H1 (cell line): ENCODE results near the gene TSPAN4. TPM values are rescaled to one million over a fixed set of nuclear protein-coding genes. Genes with fewer than 3 reads are reported as not detected.
A peak's percentile ranks its signal among the peaks of the same experiment; 100 is the strongest.

Source experiments
- CTCF ChIA-PET: fragments of 300-600 bp; sonication (Branson Sonifier 250); formaldehyde crosslinking; loops from one replicate; lab custom pipeline; 2021; ENCODE audit not compliant: partially characterized antibody; lab: Charles Lee
- POLR2A ChIA-PET: fragments of 300-600 bp; sonication (Branson Sonifier 250); formaldehyde crosslinking; loops from one replicate; lab custom pipeline; 2021; ENCODE audit warnings: inconsistent platforms; ENCODE audit not compliant: partially characterized antibody; lab: Charles Lee
- DNase-seq, 2 experiments: peaks; one replicate each; pipeline versions ENCODE4 v3.0.0 to v3.0.0-alpha.2; 2010 to 2022; ENCODE audit warnings: low spot score in 2 of 2, low read depth in 1 of 2, mixed read lengths in 1 of 2
- FAIRE-seq: peaks from 2 replicates; lab custom pipeline; 2011; peaks lifted over from hg19 to GRCh38; lab: Jason Lieb, UNC
- H2AFZ ChIP-seq: 2 replicates; pipeline ENCODE4 v1.8.1; 2012; ENCODE audit warnings: low read length, inconsistent platforms
- H2AK5ac ChIP-seq: 2 replicates; pipeline ENCODE4 v1.6.1; 2013; ENCODE audit warnings: low read depth, low read length
- H2BK120ac ChIP-seq: replicated peaks from 2 replicates; pipeline ENCODE3; 2013; ENCODE audit warnings: low read depth, low read length, inconsistent platforms
- H2BK12ac ChIP-seq: 2 replicates; pipeline ENCODE4 v1.6.1; 2013; ENCODE audit warnings: low read depth, low read length
- H2BK15ac ChIP-seq: 2 replicates; pipeline ENCODE4 v1.6.1; 2013; ENCODE audit warnings: low read length
- H2BK20ac ChIP-seq: 2 replicates; pipeline ENCODE4 v1.6.1; 2013; ENCODE audit warnings: low read length
- H2BK5ac ChIP-seq: 2 replicates; pipeline ENCODE4 v1.6.1; 2013; ENCODE audit warnings: low read depth, low read length
- H3K14ac ChIP-seq: 2 replicates; pipeline ENCODE4 v1.6.1; 2013; ENCODE audit warnings: inconsistent platforms; ENCODE audit not compliant: insufficient read length
- H3K18ac ChIP-seq: 2 replicates; pipeline ENCODE4 v1.6.1; 2013; ENCODE audit warnings: low read length; ENCODE audit errors: extremely low read depth
- H3K23ac ChIP-seq: 2 replicates; pipeline ENCODE4 v1.6.1; 2013; ENCODE audit warnings: inconsistent platforms; ENCODE audit not compliant: insufficient read length
- H3K23me2 ChIP-seq: 2 replicates; pipeline ENCODE4 v1.6.1; 2013; ENCODE audit warnings: low read depth, low read length
- H3K27ac ChIP-seq: 2 replicates; pipeline ENCODE4 v1.6.1; 2011; ENCODE audit warnings: low read depth, low read length, inconsistent platforms
- H3K27me3 ChIP-seq, 4 experiments: replicated peaks in 1 of 4; 1 replicate in 1 of 4; 2 replicates in 3 of 4; pipeline versions ENCODE4 v1.6.1 to v1.8.1; 2011 to 2013; ENCODE audit warnings: low read length in 3 of 4, mild to moderate bottlenecking in 3 of 4, inconsistent platforms in 2 of 4, mixed read lengths in 2 of 4, moderate library complexity in 1 of 4; ENCODE audit not compliant: control insufficient read depth in 3 of 4, insufficient read depth in 3 of 4; ENCODE audit errors: extremely low read depth in 1 of 4
- H3K36me3 ChIP-seq, 4 experiments: 2 replicates each; pipeline versions ENCODE4 v1.6.1 to v1.8.1; 2011 to 2013; ENCODE audit warnings: mild to moderate bottlenecking in 4 of 4, low read length in 3 of 4, moderate library complexity in 2 of 4, control low read depth in 1 of 4, inconsistent platforms in 1 of 4; ENCODE audit not compliant: insufficient read depth in 4 of 4, control insufficient read depth in 2 of 4
- H3K4ac ChIP-seq: replicated peaks from 2 replicates; pipeline ENCODE3; 2013; ENCODE audit warnings: low read length, low read depth, mixed read lengths, inconsistent platforms; ENCODE audit not compliant: insufficient read length
- H3K4me1 ChIP-seq, 4 experiments: replicated peaks in 1 of 4; 1 replicate in 1 of 4; 2 replicates in 3 of 4; pipeline versions ENCODE4 v1.6.1 to v1.8.1; 2011 to 2013; ENCODE audit warnings: low read length in 3 of 4, inconsistent platforms in 2 of 4, mixed read lengths in 1 of 4; ENCODE audit not compliant: insufficient read depth in 4 of 4, control insufficient read depth in 3 of 4
- H3K4me2 ChIP-seq, 2 experiments: 2 replicates each; pipeline versions ENCODE4 v1.6.1 to v1.8.1; 2011 to 2013; ENCODE audit warnings: low read depth in 2 of 2, low read length in 2 of 2, control low read depth in 1 of 2, inconsistent platforms in 1 of 2, mild to moderate bottlenecking in 1 of 2; ENCODE audit not compliant: insufficient read depth in 1 of 2
- H3K4me3 ChIP-seq, 4 experiments: fragments of 200-600, 300-600 bp in 1 of 4; sonication (generic), shearing (Covaris generic), sonication (Bioruptor Twin) in 1 of 4; 2 replicates each; pipeline versions ENCODE4 v1.5.1 to v1.8.1; 2011 to 2016; ENCODE audit warnings: low read length in 4 of 4, low read depth in 3 of 4, control low read depth in 2 of 4, inconsistent platforms in 2 of 4, mild to moderate bottlenecking in 2 of 4, mixed read lengths in 1 of 4, moderate library complexity in 1 of 4; ENCODE audit not compliant: insufficient read depth in 2 of 4; ENCODE audit errors: extremely low read depth in 1 of 4
- H3K56ac ChIP-seq: replicated peaks from 2 replicates; pipeline ENCODE3; 2013; ENCODE audit warnings: low read depth, mild to moderate bottlenecking, mixed read lengths, low read length, inconsistent platforms; ENCODE audit not compliant: insufficient read length
- H3K79me1 ChIP-seq: 2 replicates; pipeline ENCODE4 v1.6.1; 2013; ENCODE audit warnings: low read depth, low read length, control low read depth
- H3K79me2 ChIP-seq, 2 experiments: 2 replicates each; pipeline versions ENCODE4 v1.6.1 to v1.8.1; 2012 to 2013; ENCODE audit warnings: low read length in 2 of 2, mild to moderate bottlenecking in 2 of 2, inconsistent platforms in 1 of 2; ENCODE audit not compliant: insufficient read depth in 2 of 2, control insufficient read depth in 1 of 2
- H3K9ac ChIP-seq, 4 experiments: replicated peaks in 1 of 4; 1 replicate in 1 of 4; 2 replicates in 3 of 4; pipeline versions ENCODE4 v1.6.1 to v1.8.1; 2011 to 2013; ENCODE audit warnings: low read depth in 3 of 4, low read length in 3 of 4, control low read depth in 2 of 4, mild to moderate bottlenecking in 2 of 4, moderate library complexity in 2 of 4, inconsistent platforms in 1 of 4; ENCODE audit errors: extremely low read depth in 1 of 4
- H3K9me3 ChIP-seq, 2 experiments: 2 replicates each; pipeline versions ENCODE4 v1.6.1 to v1.8.1; 2012 to 2013; ENCODE audit warnings: mild to moderate bottlenecking in 2 of 2, moderate library complexity in 2 of 2, control low read depth in 1 of 2, inconsistent platforms in 1 of 2, low read depth in 1 of 2, low read length in 1 of 2, mixed read lengths in 1 of 2; ENCODE audit not compliant: insufficient read depth in 2 of 2
- H4K20me1 ChIP-seq, 2 experiments: replicated peaks in 1 of 2; 2 replicates each; pipeline versions ENCODE3 to v1.8.1; 2011 to 2013; ENCODE audit warnings: inconsistent platforms in 2 of 2, low read length in 2 of 2, mild to moderate bottlenecking in 1 of 2; ENCODE audit not compliant: insufficient read depth in 2 of 2, control insufficient read depth in 1 of 2
- H4K5ac ChIP-seq: 2 replicates; pipeline ENCODE4 v1.6.1; 2013; ENCODE audit warnings: low read length, low read depth, mixed read lengths, inconsistent platforms; ENCODE audit not compliant: insufficient read length
- H4K8ac ChIP-seq: 2 replicates; pipeline ENCODE4 v1.8.0; 2013; ENCODE audit warnings: mild to moderate bottlenecking, moderate library complexity, low read length, inconsistent platforms; ENCODE audit not compliant: insufficient read depth; ENCODE audit errors: extremely low read depth
- H4K91ac ChIP-seq: replicated peaks from 2 replicates; pipeline ENCODE3; 2013; ENCODE audit warnings: low read length, mixed read lengths, inconsistent platforms; ENCODE audit not compliant: insufficient read length
- ASH2L ChIP-seq: fragments of 200-600, 300-600 bp; sonication (generic); IDR thresholded peaks from one replicate; pipeline ENCODE4 v1.7.1; 2017; ENCODE audit warnings: low read length
- BACH1 ChIP-seq: IDR thresholded peaks from 2 replicates; pipeline ENCODE4 v1.6.1; 2012; ENCODE audit warnings: low read length, improper control_type of control experiment
- BRCA1 ChIP-seq: IDR thresholded peaks from 2 replicates; pipeline ENCODE4 v1.6.1; 2012; ENCODE audit warnings: low read depth, low read length, improper control_type of control experiment
- CTBP2 ChIP-seq: IDR thresholded peaks from 2 replicates; pipeline ENCODE4 v1.7.0; 2011; ENCODE audit warnings: borderline replicate concordance, mild to moderate bottlenecking, moderate library complexity, mixed read lengths, low read length; ENCODE audit not compliant: insufficient read depth, insufficient read length
- KDM4A ChIP-seq: IDR thresholded peaks from one replicate; pipeline ENCODE4 v1.7.1; 2012; ENCODE audit warnings: low read depth, mild to moderate bottlenecking, moderate library complexity, low read length, inconsistent platforms; ENCODE audit not compliant: severe bottlenecking
- MAFK ChIP-seq: IDR thresholded peaks from 2 replicates; pipeline ENCODE4 v1.6.1; 2012; ENCODE audit warnings: low read depth, mild to moderate bottlenecking, improper control_type of control experiment, low read length
- WGBS, 2 experiments: shearing (Covaris generic) in 1 of 2; methylation state at CpG; one replicate each; pipeline versions ENCODE4 v1.1.6 to v1.1.7; 2013 to 2015; ENCODE audit warnings: low lambda C conversion rate in 2 of 2, mixed read lengths in 2 of 2, inconsistent platforms in 1 of 2, low coverage in 1 of 2, missing lambda C conversion rate in 1 of 2; ENCODE audit not compliant: insufficient replicate concordance in 2 of 2, insufficient coverage in 1 of 2, insufficient read length in 1 of 2; ENCODE audit errors: extremely low coverage in 1 of 2, missing lambda C conversion rate in 1 of 2; 5-methylcytosine and 5-hydroxymethylcytosine counted together
- polyA plus RNA-seq, 7 experiments: library from polyadenylated mRNA; depleted of rRNA in 3 of 7; stranded (reverse) in 5 of 7; unstranded in 2 of 7; fragments of >200 nt in 5 of 7; fragments of 200-250 nt in 2 of 7; gene quantifications; 1 replicate in 5 of 7; 2 replicates in 1 of 7; 4 replicates in 1 of 7; pipeline versions ENCODE4 v1.2.1 to v1.2.3, GENCODE V29; 2011 to 2013; ENCODE audit warnings: missing spikeins in 2 of 7, mixed read lengths in 2 of 7
- total RNA-seq: library from RNA; stranded (reverse); fragmentation: NEBNext Ultra II Directional; extraction: Animal tissue kit (Norgen Biotek cat#: 25700); gene quantifications from 2 replicates; pipeline ENCODE4 v1.2.1, GENCODE V29; 2021
- TF ChIP-seq, protein P1 (sequence below): IDR thresholded peaks from 2 replicates; pipeline ENCODE4 v1.6.1; 2011; ENCODE audit warnings: low read depth, mild to moderate bottlenecking, low read length; ENCODE audit not compliant: insufficient read depth
- TF ChIP-seq, protein P2 (sequence below): IDR thresholded peaks from 2 replicates; pipeline ENCODE4 v1.6.1; 2012; ENCODE audit warnings: low read length, inconsistent platforms

The TSPAN4 gene
- total and polyA plus RNA-seq, 2 of the 8 experiments (the other 6 are each of a cell fraction or from before 2014, with no cell fraction given): 74.1 to 145 TPM

DNA sequence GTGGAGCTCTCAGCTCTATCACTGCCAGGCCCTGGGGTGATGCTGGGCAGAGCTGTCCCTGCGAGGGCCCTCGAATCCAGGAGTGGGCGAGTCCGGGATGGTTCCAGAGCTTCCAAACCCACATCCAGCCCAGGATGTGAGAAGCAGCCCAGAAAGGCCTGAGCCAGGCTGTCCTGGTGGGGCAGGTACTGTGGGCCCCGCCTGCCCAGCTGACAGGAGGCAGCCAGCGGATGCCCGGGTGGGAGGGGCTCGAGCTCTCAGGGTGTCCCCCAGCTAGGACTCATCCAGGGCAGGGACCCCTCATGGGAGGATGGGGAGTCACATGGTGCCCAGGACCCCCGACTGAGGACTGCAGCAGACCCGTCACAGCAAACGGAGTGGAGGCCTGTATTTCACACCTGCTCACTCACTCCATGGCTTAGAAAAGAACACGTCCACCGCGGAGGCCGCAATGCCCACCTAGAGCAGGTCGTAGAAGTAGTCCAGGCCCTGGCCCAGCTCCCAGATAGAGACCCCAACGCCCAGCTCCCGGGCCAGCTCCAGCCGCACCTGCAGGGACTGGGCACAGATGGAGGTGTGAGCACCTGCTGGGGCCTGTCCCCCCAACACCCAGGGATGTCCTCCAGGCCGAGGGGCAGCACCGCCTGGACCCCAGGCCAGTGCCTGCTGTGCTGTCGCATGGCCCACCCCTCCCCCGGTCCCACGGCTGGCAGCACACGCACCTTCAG is 26.9 kb downstream of the TSPAN4 start:
- H3K4me3 ChIP-seq: no peak overlapping the region
- no peak overlapping the region for H2BK5ac ChIP-seq
- H3K23me2 ChIP-seq: no peaks in the 10 kb centered on the region
- H3K9ac ChIP-seq: no peak overlapping the region
- H2BK120ac ChIP-seq: no peak overlapping the region
- no peak overlapping the region for H3K4ac ChIP-seq
- no peaks in the 10 kb centered on the region for H3K79me2 ChIP-seq
- no peak for FAIRE-seq
- no peak for DNase-seq
- H3K56ac ChIP-seq: no peak overlapping the region
- no peak overlapping the region; a peak in 1 of 4 replicates for H3K4me2 ChIP-seq
- no peak overlapping the region; the same call in 1 of the 2 replicates for H2BK12ac ChIP-seq
- H3K18ac ChIP-seq: peak overlapping the region; percentile 13
- H4K20me1 ChIP-seq: peaks cover 13 to 36% of the 10 kb centered on the region in 2 experiments
- H3K9me3 ChIP-seq: no peaks in the 10 kb centered on the region
- H3K23ac ChIP-seq: no peak overlapping the region
- no peaks in the 10 kb centered on the region for H3K27me3 ChIP-seq
- no peak overlapping the region for H2AFZ ChIP-seq
- no peak overlapping the region for H2BK20ac ChIP-seq
- peaks cover 0 to 11% (median 7%) of the 10 kb centered on the region in 4 experiments; a peak in 5 of 7 replicates for H3K4me1 ChIP-seq
- POLR2A ChIA-PET: interaction anchor here (0.8 to 4.8 kb wide), 4 partner anchors 10 to 18 kb away, joined by 3 to 24 read pairs (median 4); no protein-coding TSS in a partner anchor
- 90% methylated on average over 24 of the region's 25 CpGs; no CpG with 5 or more reads in 1 of the 2 experiments for WGBS, 2 experiments
- H3K36me3 ChIP-seq: peaks cover 0 to 4% (median 0%) of the 10 kb centered on the region in 4 experiments; a peak in 3 of 8 replicates
- H4K5ac ChIP-seq: no peak overlapping the region
- CTCF ChIA-PET: interaction anchor here (1.0 to 6.3 kb wide), 14 partner anchors 9 to 182 kb away, joined by 3 to 35 read pairs (median 5); no protein-coding TSS in a partner anchor
- H3K14ac ChIP-seq: no peak overlapping the region
- no peak overlapping the region for H2BK15ac ChIP-seq
- TF ChIP-seq BRCA1 (no peak), BACH1 (no peak), CTBP2 (no peak), ASH2L (no peak), MAFK (no peak), KDM4A (no peak)
- TF ChIP-seq, protein P1, sequence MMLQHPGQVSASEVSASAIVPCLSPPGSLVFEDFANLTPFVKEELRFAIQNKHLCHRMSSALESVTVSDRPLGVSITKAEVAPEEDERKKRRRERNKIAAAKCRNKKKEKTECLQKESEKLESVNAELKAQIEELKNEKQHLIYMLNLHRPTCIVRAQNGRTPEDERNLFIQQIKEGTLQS: no peak
- TF ChIP-seq, protein P2, sequence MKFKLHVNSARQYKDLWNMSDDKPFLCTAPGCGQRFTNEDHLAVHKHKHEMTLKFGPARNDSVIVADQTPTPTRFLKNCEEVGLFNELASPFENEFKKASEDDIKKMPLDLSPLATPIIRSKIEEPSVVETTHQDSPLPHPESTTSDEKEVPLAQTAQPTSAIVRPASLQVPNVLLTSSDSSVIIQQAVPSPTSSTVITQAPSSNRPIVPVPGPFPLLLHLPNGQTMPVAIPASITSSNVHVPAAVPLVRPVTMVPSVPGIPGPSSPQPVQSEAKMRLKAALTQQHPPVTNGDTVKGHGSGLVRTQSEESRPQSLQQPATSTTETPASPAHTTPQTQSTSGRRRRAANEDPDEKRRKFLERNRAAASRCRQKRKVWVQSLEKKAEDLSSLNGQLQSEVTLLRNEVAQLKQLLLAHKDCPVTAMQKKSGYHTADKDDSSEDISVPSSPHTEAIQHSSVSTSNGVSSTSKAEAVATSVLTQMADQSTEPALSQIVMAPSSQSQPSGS: no peak
- no peak overlapping the region for H2AK5ac ChIP-seq
- no peaks in the 10 kb centered on the region for H3K79me1 ChIP-seq
- H4K8ac ChIP-seq: peak overlapping the region; percentile 48; the same call in 1 of the 2 replicates
- no peak overlapping the region for H3K27ac ChIP-seq
- no peak overlapping the region for H4K91ac ChIP-seq
